Astrocyte (in vitro differentiated cells and primary cell): ENCODE measurements around the gene NTRK3. TPM values are rescaled to one million over a fixed set of nuclear protein-coding genes. Genes with fewer than 3 reads are reported as not detected.
"Not testable (repeated sequence)": the region's sequence is repeated elsewhere in the genome, so short reads cannot be mapped to it uniquely, and the experiment has no call there.

Experiments used
- DNase-seq: peaks from one replicate; pipeline ENCODE4 v3.0.0-alpha.2; 2010; ENCODE audit warnings: low read depth
- FAIRE-seq: peaks from 2 replicates; lab custom pipeline; 2011; peaks lifted over from hg19 to GRCh38; lab: Jason Lieb, UNC
- H2AFZ ChIP-seq: 2 replicates; pipeline ENCODE4 v1.6.0; 2012; ENCODE audit warnings: low read depth, low read length, inconsistent platforms
- H3K27ac ChIP-seq: 2 replicates; pipeline ENCODE4 v1.5.1; 2011; ENCODE audit warnings: low read depth, low read length, inconsistent platforms
- H3K27me3 ChIP-seq: 2 replicates; pipeline ENCODE4 v1.6.0; 2011; ENCODE audit warnings: low read length, inconsistent platforms; ENCODE audit not compliant: insufficient read depth
- H3K36me3 ChIP-seq: 2 replicates; pipeline ENCODE4 v1.5.1; 2011; ENCODE audit warnings: low read length, inconsistent platforms; ENCODE audit not compliant: insufficient read depth
- H3K4me1 ChIP-seq: 2 replicates; pipeline ENCODE4 v1.5.1; 2011; ENCODE audit warnings: low read length, inconsistent platforms; ENCODE audit not compliant: insufficient read depth
- H3K4me2 ChIP-seq: 2 replicates; pipeline ENCODE4 v1.6.0; 2012; ENCODE audit warnings: low read length, inconsistent platforms
- H3K4me3 ChIP-seq: 2 replicates; pipeline ENCODE4 v1.5.1; 2011; ENCODE audit warnings: low read depth, mild to moderate bottlenecking, low read length, inconsistent platforms; ENCODE audit not compliant: insufficient read depth
- H3K79me2 ChIP-seq: 2 replicates; pipeline ENCODE4 v1.6.0; 2012; ENCODE audit warnings: mild to moderate bottlenecking, low read length, inconsistent platforms; ENCODE audit not compliant: insufficient read depth
- H3K9ac ChIP-seq: 2 replicates; pipeline ENCODE4 v1.6.0; 2012; ENCODE audit warnings: mild to moderate bottlenecking, low read length, inconsistent platforms
- H3K9me3 ChIP-seq: 2 replicates; pipeline ENCODE4 v1.5.1; 2012; ENCODE audit warnings: low read depth, mild to moderate bottlenecking, low read length, inconsistent platforms; ENCODE audit not compliant: insufficient read depth
- H4K20me1 ChIP-seq: 2 replicates; pipeline ENCODE4 v1.6.0; 2012; ENCODE audit warnings: low read length, inconsistent platforms; ENCODE audit not compliant: insufficient read depth
- H3K27ac Mint-ChIP-seq: one replicate; pipeline ENCODE4 v1.8.0; 2021; ENCODE audit warnings: mild to moderate bottlenecking, mixed read lengths; ENCODE audit not compliant: unreplicated experiment
- H3K27me3 Mint-ChIP-seq: one replicate; pipeline ENCODE4 v1.8.0; 2021; ENCODE audit warnings: low read depth, mixed read lengths; ENCODE audit not compliant: unreplicated experiment
- H3K36me3 Mint-ChIP-seq: one replicate; pipeline ENCODE4 v1.8.0; 2021; ENCODE audit warnings: low read depth, mixed read lengths; ENCODE audit not compliant: unreplicated experiment
- H3K4me1 Mint-ChIP-seq: one replicate; pipeline ENCODE4 v1.8.0; 2021; ENCODE audit warnings: low read depth, mixed read lengths; ENCODE audit not compliant: unreplicated experiment
- H3K4me3 Mint-ChIP-seq: one replicate; pipeline ENCODE4 v1.8.0; 2021; ENCODE audit warnings: mild to moderate bottlenecking, moderate library complexity, mixed read lengths; ENCODE audit not compliant: unreplicated experiment
- H3K9me3 Mint-ChIP-seq: one replicate; pipeline ENCODE4 v1.8.0; 2021; ENCODE audit warnings: mild to moderate bottlenecking, mixed read lengths; ENCODE audit not compliant: unreplicated experiment
- EZH2 ChIP-seq: IDR thresholded peaks from 2 replicates; pipeline ENCODE4 v1.6.1; 2012; ENCODE audit warnings: mild to moderate bottlenecking, low read length, inconsistent platforms; ENCODE audit not compliant: insufficient read depth
- total RNA-seq: library from RNA; stranded (reverse); gene quantifications from 2 replicates; pipeline ENCODE4 v1.2.1, GENCODE V29; 2021
- TF ChIP-seq, protein P1 (sequence below): IDR thresholded peaks from 2 replicates; pipeline ENCODE4 v1.5.1; 2011; ENCODE audit warnings: low read depth, mild to moderate bottlenecking, inconsistent platforms, low read length, moderate library complexity; ENCODE audit not compliant: insufficient read depth

Gene NTRK3
- total RNA-seq, 1 donor from 2014 or later, result 12.9 TPM

DNA sequence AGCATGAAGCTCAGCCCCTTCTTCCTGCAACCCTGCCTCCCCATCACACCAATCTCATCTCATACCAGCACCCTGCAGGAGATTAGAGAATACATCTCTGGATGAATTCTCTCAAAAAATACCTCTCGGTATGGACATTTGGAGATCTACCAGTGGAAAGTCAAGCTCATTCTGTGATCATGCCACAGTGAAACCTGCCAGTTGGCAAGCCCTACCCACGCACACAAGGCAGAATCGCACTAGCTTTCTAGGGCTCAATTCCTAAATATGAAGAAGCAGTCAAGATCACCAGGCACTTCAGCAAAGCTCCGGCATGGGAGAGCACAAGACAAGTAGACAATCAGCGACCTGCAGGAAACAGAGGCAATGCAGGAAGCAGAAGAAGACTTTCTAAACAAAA, 221.2 kb downstream of the NTRK3 start:
- H3K4me3 Mint-ChIP-seq, result no peak overlapping the region

DNA sequence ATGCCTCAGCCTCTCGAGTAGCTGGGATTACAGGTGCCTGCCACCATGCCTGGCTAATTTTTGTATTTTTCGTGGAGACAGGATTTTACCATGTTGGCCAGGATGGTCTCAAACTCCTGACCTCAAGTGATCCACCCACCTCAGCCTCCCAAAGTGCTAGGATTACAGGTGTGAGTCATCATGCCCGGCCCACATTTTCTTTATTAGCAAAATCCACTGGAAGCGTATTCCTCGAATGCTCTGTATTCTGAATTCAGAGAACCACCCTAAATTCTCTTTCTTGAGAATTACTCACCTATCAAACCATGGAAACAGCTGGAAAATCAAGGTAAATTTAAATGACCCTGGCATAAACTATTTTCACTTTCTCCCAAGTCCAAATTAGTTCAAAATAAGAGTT, 223.1 kb downstream of the NTRK3 start:
- H3K36me3 Mint-ChIP-seq, H3K79me2 ChIP-seq, H3K4me2 ChIP-seq, H3K9me3 Mint-ChIP-seq, H4K20me1 ChIP-seq, H2AFZ ChIP-seq, H3K27ac Mint-ChIP-seq, H3K4me1 Mint-ChIP-seq, H3K4me3 Mint-ChIP-seq, H3K27me3 ChIP-seq, H3K4me3 ChIP-seq, H3K27ac ChIP-seq, FAIRE-seq, H3K36me3 ChIP-seq, DNase-seq, H3K9ac ChIP-seq, H3K9me3 ChIP-seq, H3K4me1 ChIP-seq: not testable (repeated sequence)
- peaks cover 42% of the 10 kb centered on the region for H3K27me3 Mint-ChIP-seq

More for the DNA sequence above, 221.2 kb downstream of the NTRK3 start:
- no peaks in the 10 kb centered on the region for H3K4me1 ChIP-seq
- H3K27me3 ChIP-seq, result no peaks in the 10 kb centered on the region
- H3K4me3 ChIP-seq, result no peak overlapping the region
- H3K36me3 ChIP-seq, result no peaks in the 10 kb centered on the region
- H3K4me2 ChIP-seq, result no peak overlapping the region
- H3K36me3 Mint-ChIP-seq, result peaks cover 5% of the 10 kb centered on the region
- TF ChIP-seq EZH2, result no peak
- TF ChIP-seq, protein P1, sequence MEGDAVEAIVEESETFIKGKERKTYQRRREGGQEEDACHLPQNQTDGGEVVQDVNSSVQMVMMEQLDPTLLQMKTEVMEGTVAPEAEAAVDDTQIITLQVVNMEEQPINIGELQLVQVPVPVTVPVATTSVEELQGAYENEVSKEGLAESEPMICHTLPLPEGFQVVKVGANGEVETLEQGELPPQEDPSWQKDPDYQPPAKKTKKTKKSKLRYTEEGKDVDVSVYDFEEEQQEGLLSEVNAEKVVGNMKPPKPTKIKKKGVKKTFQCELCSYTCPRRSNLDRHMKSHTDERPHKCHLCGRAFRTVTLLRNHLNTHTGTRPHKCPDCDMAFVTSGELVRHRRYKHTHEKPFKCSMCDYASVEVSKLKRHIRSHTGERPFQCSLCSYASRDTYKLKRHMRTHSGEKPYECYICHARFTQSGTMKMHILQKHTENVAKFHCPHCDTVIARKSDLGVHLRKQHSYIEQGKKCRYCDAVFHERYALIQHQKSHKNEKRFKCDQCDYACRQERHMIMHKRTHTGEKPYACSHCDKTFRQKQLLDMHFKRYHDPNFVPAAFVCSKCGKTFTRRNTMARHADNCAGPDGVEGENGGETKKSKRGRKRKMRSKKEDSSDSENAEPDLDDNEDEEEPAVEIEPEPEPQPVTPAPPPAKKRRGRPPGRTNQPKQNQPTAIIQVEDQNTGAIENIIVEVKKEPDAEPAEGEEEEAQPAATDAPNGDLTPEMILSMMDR, result no peak
- no peak for FAIRE-seq
- H3K9ac ChIP-seq, result no peak overlapping the region
- H3K79me2 ChIP-seq, result no peaks in the 10 kb centered on the region
- no peak for DNase-seq
- H3K4me1 Mint-ChIP-seq, result no peaks in the 10 kb centered on the region
- no peaks in the 10 kb centered on the region for H4K20me1 ChIP-seq
- H3K27ac Mint-ChIP-seq, result no peak overlapping the region
- H2AFZ ChIP-seq, result no peak overlapping the region
- no peak overlapping the region for H3K27ac ChIP-seq
- peaks cover 38% of the 10 kb centered on the region for H3K27me3 Mint-ChIP-seq
- H3K9me3 Mint-ChIP-seq, result peaks cover 5% of the 10 kb centered on the region
- H3K9me3 ChIP-seq, result no peaks in the 10 kb centered on the region

DNA sequence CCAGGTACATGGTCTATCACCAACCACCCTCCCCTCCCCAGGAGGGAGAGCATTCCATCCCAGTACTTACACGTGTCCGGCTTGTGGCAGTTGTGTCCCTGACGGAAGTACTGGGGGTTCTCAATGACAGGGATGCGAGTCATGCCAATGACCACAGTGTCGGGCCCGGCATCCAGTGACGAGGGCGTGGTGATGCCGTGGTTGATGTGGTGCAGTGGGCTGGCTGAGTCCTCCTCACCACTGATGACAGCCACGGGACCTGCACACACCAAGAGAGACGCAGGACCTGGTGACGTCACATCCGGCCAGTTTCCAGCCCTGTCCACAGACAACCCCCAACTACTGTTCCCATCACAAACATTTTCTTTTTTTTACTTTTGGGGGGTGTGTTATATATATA, 223.8 kb downstream of the NTRK3 start:
- H3K4me2 ChIP-seq, result no peak overlapping the region
- Mint-ChIP-seq H3K27ac (no peak overlapping the region), H3K4me1 (no peaks in the 10 kb centered on the region), H3K4me3 (no peak overlapping the region), H3K36me3 (peaks cover 7% of the 10 kb centered on the region), H3K27me3 (peaks cover 39% of the 10 kb centered on the region), H3K9me3 (peaks cover 5% of the 10 kb centered on the region)
- no peaks in the 10 kb centered on the region for H3K27me3 ChIP-seq
- no peaks in the 10 kb centered on the region for H3K9me3 ChIP-seq
- H3K79me2 ChIP-seq, result no peaks in the 10 kb centered on the region
- H3K4me3 ChIP-seq, result no peak overlapping the region
- no peak overlapping the region for H2AFZ ChIP-seq
- H3K4me1 ChIP-seq, result peaks cover 5% of the 10 kb centered on the region
- no peaks in the 10 kb centered on the region for H4K20me1 ChIP-seq
- H3K27ac ChIP-seq, result no peak overlapping the region
- FAIRE-seq, result no peak
- peak; percentile 12 for DNase-seq
- no peaks in the 10 kb centered on the region for H3K36me3 ChIP-seq
- TF ChIP-seq, protein P1, result no peak
- TF ChIP-seq EZH2, result no peak
- H3K9ac ChIP-seq, result no peak overlapping the region
